ENCODE results near the gene KRTAP21-2.

Gene KRTAP21-2

GRCh38 chr21:30714946-30715345 lies 32.1 kb downstream of the KRTAP21-2 start:
- ChIA-PET POLR2A (ENCODE audit: low non-redundant PET) (no interaction called here), CTCF (no interaction called here)
- no peak for DNase-seq (ENCODE audit: low spot score)
- TF ChIP-seq, protein P1, sequence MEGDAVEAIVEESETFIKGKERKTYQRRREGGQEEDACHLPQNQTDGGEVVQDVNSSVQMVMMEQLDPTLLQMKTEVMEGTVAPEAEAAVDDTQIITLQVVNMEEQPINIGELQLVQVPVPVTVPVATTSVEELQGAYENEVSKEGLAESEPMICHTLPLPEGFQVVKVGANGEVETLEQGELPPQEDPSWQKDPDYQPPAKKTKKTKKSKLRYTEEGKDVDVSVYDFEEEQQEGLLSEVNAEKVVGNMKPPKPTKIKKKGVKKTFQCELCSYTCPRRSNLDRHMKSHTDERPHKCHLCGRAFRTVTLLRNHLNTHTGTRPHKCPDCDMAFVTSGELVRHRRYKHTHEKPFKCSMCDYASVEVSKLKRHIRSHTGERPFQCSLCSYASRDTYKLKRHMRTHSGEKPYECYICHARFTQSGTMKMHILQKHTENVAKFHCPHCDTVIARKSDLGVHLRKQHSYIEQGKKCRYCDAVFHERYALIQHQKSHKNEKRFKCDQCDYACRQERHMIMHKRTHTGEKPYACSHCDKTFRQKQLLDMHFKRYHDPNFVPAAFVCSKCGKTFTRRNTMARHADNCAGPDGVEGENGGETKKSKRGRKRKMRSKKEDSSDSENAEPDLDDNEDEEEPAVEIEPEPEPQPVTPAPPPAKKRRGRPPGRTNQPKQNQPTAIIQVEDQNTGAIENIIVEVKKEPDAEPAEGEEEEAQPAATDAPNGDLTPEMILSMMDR (conservative IDR thresholded peaks at IDR 0.05; ENCODE audit: low read depth), result no peak
- no peak overlapping the region for H3K27ac ChIP-seq

DNA sequence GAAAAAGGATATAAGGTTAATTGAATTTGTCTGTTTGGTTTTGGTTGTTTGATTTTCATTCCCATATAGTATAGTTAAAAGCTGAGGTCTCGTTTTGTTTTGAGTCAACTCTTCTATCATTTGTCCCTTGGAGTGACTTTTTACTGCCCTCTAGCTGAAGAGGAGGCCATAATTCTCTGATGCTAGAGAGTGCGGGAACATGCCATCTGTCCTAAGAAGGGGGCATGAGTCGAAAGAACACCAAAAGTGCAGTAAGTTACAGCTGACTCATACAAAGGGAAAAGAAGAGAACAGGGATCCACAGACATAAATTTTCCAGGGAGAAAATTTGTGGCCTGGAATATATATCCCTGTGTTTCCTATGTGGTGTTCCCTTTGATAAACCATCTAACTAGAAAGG lies 32.6 kb downstream of the KRTAP21-2 start:
- no peak for DNase-seq (ENCODE audit: low spot score)
- POLR2A ChIA-PET (ENCODE audit: low non-redundant PET), result no interaction called here
- no peak overlapping the region for H3K27ac ChIP-seq
- CTCF ChIA-PET, result no interaction called here
- TF ChIP-seq, protein P1 (conservative IDR thresholded peaks at IDR 0.05; ENCODE audit: low read depth), result no peak

- TF ChIP-seq, protein P1 (conservative IDR thresholded peaks at IDR 0.05; ENCODE audit: low read depth), result no peak
- ChIA-PET CTCF (no interaction called here), POLR2A (ENCODE audit: low non-redundant PET) (no interaction called here)
- no peak for DNase-seq (ENCODE audit: low spot score)
- no peak overlapping the region for H3K27ac ChIP-seq
These were observed 33.3 kb downstream of the KRTAP21-2 start for GRCh38 chr21:30713766-30714165.

- TF ChIP-seq, protein P1 (conservative IDR thresholded peaks at IDR 0.05; ENCODE audit: low read depth), result no peak
- no peak overlapping the region for H3K27ac ChIP-seq
- CTCF ChIA-PET, result no interaction called here
- POLR2A ChIA-PET (ENCODE audit: low non-redundant PET), result no interaction called here
- no peak for DNase-seq (ENCODE audit: low spot score)
These were observed 36.6 kb downstream of the KRTAP21-2 start for GRCh38 chr21:30710499-30710898.

- TF ChIP-seq, protein P1 (conservative IDR thresholded peaks at IDR 0.05; ENCODE audit: low read depth), result no peak
- ChIA-PET CTCF (no interaction called here), POLR2A (ENCODE audit: low non-redundant PET) (no interaction called here)
- no peak overlapping the region for H3K27ac ChIP-seq
- no peak for DNase-seq (ENCODE audit: low spot score)
These were observed 39.6 kb downstream of the KRTAP21-2 start for GRCh38 chr21:30707409-30707808.

Data from RWPE1 (cell line).